Hematopoietic multipotent progenitor cell (in vitro differentiated cells): ENCODE data around the gene BCAP29. TPM values are rescaled to one million over a fixed set of nuclear protein-coding genes. Genes with fewer than 3 reads are reported as not detected.
A peak's percentile ranks its signal among the peaks of the same experiment; 100 is the strongest.

Experiments
- DNase-seq, 3 donors: peaks; one replicate each; pipeline ENCODE4 v3.0.0-alpha.2; 2011 to 2015; ENCODE audit warnings: low read depth in 2 of 3, low spot score in 2 of 3
- small RNA-seq: library from RNA; depleted of rRNA; stranded (forward); fragments of <200 nt; gene quantifications from one replicate; pipeline ENCODE3, GENCODE V24; 2012
- total RNA-seq: library from RNA; depleted of rRNA; stranded (reverse); fragments of >200 nt; gene quantifications from one replicate; pipeline ENCODE4 v1.2.3, GENCODE V29; 2012

Gene BCAP29
- total RNA-seq, 1 donor, result 12.7 TPM

GRCh38 chr7:107661081-107661864 lies 81.2 kb downstream of the BCAP29 start:
- DNase-seq, result peak in 2 of 3 donors; percentile 47 to 65

GRCh38 chr7:107661865-107662379 lies 81.9 kb downstream of the BCAP29 start:
- DNase-seq, result no peak

GRCh38 chr7:107663196-107663595 lies 83.2 kb downstream of the BCAP29 start:
- no peak for DNase-seq

GRCh38 chr7:107666790-107667189 lies 86.7 kb downstream of the BCAP29 start:
- DNase-seq, result no peak

- no peak for DNase-seq
Measured at GRCh38 chr7:107667341-107667740, 87.3 kb downstream of the BCAP29 start.

GRCh38 chr7:107668296-107668695 lies 88.2 kb downstream of the BCAP29 start:
- no peak for DNase-seq

Small RNAs within 50 kb of the gene (small RNA-seq; reads per million reads assigned to genes)
- gene BANF1P5 (not detected), gene RF01233 (not detected)

Other genes starting within 250 kb of the BCAP29 start
- gene GPR22, start 110.2 kb upstream of the BCAP29 start, total RNA-seq, result not detected
- gene COG5, start 16.3 kb upstream of the BCAP29 start, total RNA-seq, result 15.1 TPM
- gene DUS4L, start 16.3 kb upstream of the BCAP29 start, total RNA-seq, result 5.1 TPM
- gene SLC26A4, start 80.6 kb downstream of the BCAP29 start, total RNA-seq, result 0.27 TPM
- 35.3 TPM for gene CBLL1, start 163.9 kb downstream of the BCAP29 start, total RNA-seq
- not detected for gene SLC26A3, start 223.0 kb downstream of the BCAP29 start, total RNA-seq